GM19467 (cell line): ENCODE results near the gene PTH1R.

ENCODE experiments used
- ATAC-seq: cut with Tn5 transposase; IDR thresholded peaks from one replicate; pipeline ENCODE4 v1.9.1; 2021; ENCODE audit warnings: mild to moderate bottlenecking, moderate library complexity; ENCODE audit not compliant: unreplicated experiment

Gene PTH1R

DNA sequence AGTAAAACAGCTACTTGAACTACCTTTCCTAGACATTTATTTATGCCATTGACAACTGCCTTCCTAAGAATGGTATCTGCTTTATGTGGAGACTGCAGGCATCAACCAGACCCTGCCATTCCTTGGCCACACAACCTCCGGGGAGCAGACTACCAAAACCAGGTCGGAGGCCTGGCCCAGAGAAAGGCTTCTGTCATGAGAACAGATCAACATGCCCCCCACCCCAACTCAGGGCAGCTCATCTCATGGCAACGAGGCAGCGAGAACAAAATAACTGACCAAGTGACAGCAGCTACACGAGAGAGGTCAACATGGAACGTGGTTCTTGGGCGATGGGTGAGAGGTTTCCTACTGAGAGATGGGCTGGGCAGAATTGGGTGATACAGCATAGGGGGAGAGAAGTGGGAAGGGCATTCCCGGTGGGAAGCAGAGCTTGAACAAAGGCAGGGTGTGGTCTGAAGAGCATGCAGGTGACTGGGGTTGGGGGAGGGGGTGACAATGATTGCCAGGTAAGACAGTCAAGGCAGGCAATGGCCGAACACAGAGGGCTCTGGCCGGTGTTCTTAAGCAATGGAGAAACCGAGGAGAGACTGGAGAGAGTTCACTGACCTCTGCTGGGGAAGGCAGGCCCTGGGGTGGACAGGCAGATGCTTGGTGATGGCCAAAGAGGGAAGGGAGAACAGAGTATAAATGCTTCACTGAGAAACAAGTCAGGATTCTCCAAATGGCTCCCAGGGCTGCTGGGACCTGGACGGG, 65.1 kb downstream of the PTH1R start:
- no peak for ATAC-seq

DNA sequence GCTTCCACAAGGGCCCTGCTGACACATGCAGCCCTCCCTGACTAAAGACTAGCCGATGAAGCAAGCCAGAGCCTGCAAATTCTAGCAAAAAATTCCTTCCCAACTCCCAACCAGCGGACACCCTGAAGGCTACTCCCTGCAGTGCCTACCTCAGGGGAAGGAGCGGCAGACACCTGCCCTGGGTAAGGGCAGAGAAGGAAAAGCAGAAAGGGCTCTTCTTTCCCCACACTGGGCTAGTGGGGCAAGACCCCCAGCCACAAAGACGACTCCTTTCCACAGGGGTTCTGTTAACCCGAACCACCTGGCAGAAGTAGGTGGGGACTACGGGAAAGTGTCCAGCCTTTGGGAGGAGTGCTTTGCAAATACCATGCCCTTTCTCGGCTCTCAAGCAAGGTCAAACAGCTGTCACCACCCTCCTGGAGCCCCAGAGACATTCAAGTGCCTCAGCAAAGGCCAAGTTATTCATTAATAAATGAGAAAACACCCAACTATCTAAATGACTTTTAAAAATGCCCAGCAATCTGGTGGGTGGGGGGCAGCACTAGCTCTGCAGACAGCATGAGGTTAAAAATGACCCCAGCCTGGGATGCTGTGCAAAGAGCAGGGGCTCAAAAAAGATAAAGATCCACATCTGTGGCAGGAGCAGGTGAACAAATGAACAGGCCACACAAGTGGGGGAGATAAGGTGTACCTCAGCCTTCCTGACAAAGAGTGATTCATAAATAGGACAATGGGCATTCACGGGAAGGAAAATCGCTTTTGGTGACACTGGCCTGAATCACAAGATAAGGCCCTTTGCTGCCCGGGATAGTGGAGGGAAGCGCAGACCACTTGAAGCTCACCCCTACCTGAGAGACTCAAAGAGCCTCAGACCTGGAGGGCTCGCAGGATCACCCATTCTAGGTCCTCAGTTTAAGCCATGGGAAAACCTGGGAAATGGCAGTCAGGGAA, 66.0 kb downstream of the PTH1R start:
- no peak for ATAC-seq

DNA sequence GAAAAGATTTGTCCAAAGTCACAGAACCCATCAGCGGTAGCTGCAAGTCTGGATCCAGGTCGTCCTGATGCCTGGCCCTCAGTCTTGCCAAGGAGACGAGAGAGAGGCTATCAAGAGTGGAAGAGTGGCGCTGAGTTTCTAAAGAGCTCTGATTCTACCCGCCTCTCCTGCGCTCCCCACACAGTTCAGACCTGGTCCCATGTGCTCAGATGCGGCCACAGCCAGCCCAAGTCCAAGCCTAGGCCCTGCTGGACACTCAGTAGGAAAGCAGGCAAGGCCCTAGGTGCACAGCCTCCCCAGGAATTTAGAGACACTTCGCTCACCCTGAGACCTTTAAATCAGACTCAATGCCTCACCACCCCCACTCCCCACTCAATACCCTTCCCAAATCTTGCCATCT, 66.7 kb downstream of the PTH1R start:
- no peak for ATAC-seq

DNA sequence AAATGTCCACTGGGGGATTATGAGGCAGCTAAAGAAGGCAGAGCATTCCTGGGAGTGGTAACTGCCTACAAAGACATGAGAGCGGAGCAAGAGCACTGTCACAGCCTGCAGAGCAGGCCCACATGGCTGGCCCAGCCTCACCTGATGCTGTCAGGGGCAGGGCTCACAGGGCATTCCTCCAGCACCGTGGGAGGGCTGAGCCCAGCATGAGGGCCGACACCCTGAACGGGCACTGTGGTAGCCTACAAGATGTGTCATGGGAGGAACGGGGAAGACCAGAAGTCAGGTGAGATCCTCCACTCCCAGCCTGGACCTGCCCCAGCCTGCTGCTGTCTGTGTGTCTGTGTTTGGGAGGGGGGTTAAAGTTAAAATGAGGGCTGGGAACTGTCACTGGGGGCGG, 68.9 kb downstream of the PTH1R start:
- no peak for ATAC-seq

DNA sequence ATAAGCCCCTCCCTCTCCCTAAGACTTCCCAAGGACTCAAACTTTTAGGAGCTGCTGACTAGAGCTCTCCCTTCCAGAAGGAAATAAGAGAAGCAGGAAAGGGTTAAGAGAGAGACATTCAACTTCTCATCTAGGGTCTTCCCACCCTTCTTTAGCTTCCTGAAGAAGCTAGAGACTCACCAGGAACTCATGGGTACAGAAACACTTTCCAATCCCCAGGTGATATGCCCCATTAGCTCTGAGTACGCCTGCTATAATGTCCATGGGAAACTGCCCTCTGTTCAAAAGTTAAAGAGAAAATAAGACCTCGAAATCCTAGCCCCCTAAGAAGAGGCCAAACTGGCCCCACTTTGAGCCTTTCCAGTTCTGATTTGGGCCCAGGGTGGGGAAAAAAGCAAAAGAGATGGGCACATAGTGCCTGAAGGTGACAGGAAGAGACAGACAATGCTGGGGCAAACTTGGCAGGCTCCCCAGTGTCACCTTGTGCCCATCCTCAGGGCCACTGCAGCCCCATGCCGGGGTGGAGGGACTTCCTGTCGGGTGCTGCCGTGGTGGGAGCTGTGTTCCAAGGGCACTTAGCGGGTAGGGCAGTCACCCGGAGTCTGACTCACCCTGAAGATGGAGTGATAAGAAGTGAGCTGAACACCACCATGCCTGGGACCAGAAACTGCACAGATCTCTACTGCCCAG, 69.5 kb downstream of the PTH1R start:
- no peak for ATAC-seq

DNA sequence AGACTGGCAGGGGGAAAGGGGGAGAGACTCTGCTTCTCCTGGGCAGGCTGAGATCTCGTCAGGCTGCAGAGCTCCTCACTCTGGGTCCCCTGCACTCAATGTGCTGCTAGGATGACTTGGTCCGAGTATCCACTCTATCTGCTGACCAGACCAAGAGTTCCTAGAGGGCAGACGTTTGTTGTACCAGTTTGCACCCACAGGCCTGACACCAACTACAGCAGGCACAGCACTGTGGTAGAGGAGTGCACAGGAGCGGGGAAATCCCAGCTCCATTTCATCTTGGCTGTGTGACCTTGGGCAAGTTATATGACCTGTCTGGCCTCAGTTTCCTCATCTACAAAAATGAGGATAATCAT, 70.0 kb downstream of the PTH1R start:
- ATAC-seq, result no peak

DNA sequence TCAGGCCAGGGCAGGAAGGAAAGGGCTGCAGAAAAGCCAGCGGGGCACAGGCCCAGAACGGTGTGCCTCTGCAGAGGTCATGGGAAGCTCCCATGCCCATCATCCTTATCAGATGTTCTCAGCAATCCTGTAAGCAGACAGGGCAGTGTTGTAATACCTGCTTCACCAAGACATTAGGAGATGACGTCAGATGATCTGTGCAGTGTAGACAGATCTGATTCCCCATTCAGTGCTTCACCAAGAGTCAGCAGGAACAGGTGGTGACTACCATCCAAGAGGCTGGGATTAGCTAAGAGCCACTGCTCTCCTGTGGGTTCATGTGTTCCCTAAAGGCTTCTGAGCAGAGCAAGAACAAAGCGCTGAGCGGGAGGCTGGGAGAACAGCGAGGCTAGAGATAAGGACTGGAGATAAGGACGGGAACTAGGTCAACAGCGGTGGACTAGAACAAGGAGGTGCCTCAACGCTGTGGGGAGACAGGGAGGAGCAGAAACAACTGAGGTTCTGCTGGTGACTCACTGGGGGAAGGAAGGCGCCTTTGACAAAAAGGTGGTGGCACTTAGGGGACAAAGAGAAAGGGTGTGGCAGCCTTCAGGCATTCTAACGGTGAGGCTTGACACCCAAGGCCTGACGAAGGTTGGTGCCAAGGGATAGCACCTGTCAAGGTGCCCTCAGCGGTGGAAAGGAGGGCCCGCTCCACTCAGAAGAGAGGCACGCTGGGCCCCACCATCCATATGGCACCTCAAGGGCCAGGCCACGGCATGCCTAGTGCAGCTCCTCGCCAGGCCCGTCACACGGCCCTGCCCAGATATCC, 70.7 kb downstream of the PTH1R start:
- no peak for ATAC-seq

DNA sequence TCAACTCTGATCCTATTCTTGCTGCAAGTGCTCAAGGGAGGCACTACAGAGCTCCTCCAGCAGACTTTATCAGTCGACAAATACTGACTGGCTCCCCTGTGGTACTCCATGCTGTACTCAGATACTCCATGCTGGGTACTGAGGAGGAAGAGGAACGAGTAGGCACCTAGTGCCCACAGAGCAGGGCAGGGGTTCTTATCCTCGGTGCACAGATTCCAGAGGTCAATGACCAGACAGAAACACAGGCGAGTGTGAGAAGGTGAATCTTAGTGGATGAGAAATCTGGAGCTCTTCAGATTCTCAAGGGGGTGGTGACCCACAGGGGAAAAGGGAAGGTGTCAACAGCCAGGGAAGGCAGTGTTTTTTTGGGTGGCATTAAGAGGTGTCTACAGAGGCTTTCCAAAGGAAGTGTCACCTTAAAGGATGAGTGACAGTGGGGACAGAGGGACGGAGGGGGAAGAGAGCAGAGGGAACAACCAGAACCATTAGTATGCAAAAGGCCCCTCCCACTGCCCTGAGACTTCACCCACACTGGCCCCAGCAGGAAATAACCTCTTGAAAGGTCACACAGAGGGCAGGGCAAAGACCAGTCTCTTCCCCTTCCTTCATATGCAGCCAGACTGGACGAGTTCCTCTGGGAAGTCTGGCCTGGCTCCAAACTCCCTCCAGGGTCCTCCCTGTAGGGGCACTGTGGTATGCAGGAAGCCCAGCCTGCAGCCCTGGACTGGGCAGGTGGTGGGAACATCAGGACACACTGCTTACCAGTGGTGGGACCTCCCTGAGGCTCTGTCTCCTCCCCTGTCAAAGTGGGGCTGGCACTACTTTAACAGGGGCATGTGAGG, 71.5 kb downstream of the PTH1R start:
- peak; percentile 43 for ATAC-seq

DNA sequence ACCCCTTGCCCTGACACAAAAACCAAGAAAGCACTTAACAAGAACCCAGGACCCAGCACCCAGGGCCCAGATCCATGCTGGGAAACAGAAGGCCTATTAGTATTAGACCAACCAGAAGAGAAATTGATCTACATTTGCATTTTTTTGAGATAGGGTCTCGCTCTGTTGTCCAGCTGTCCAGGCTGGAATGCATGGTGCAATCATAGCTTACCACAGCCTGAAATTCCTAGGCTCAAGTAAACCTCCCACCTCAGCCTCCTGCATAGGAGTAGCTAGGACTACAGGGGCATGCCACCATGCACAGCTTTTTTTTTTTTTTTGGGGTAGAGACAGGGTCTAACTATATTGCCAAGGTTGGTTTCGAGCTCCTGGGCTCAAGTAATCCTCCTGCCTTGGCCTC, 72.7 kb downstream of the PTH1R start:
- ATAC-seq, result no peak

DNA sequence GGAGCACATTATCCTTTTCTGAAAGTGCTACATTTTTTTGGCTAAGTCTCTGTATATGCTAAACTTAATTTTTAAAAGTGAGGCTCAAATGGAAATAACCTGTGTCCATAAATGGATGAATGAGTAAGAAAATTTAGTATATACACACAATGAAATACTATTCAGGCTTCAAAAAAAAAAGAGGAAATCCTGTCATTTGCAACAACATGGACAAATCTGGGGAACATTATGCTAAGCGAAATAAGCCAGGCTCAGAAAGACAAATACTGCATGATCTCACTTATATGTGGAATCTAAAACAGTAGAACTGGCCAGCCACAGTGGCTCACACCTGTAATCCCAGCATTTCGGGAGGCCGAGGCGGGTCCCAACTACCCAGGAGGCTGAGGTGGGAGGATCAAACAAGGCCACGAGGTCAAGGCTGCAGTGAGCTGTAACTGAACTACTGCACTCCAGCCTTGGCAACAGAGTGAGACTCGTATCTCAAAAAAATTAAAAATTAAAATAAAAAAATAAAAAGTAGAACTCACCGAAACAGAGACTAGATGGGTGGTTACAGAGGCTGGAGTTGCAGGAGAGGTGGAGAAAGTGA, 73.2 kb downstream of the PTH1R start:
- no peak for ATAC-seq

DNA sequence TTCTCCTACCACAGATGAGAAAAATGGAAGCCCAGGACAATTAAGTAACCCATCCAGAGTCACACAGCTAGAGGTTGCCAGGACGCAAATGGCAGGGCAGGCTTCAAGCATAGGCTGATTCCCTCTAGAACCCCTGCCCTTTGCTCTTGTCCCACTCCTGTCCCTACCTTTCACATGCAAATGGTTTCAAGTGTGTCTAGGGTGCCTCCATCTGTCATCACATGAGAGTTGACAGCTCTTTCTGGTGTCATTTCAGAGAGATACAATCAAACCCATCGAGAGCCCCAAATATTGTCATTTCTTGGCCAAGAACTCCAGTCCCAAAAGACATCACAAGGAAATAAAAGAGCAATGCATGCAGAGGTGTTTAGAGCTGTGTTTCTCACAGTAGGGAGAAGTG, 75.3 kb downstream of the PTH1R start:
- ATAC-seq, result no peak
